Measurements from ENCODE around the gene FBRSL1.
"Not testable (repeated sequence)": the region's sequence is repeated elsewhere in the genome, so short reads cannot be mapped to it uniquely, and the experiment has no call there.

Gene FBRSL1

DNA sequence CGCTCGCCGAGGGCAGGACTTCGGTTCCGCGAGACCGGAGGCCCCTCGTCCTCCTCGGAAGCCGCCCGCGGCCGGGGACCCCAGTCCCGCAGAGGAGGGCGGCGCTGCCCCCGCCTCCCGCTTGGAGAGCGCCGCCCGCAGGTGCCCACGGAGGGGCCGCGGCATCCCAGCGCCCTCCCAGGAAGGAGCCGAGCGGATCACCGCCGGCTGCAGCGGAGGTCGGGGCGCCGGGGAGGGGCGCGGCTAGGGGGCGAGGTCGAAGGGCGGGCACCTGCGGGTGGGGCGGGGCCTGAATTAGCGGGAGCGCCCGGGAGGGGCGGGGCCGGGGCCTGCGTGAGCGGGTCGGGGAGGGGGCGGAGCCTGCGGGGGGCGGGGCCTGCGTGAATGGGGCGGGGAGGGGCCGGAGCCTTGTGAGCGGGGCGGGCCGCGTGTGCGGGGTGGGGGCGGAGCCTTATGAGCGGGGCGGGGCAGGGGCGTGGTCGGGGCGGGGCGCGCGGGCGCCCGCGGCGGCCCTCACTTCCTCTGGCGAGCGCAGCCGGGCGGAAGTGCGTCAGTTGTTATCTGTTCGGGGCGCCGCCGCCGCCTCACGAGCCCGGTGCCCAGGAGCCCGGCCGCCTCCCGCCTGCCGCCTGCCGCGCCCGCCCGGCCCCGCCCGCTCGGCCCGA lies at the start of gene FBRSL1:
FBRSL1 (plus strand) TSS at position 550 of the 665 bp plus-strand sequence.
- DNase-seq: peak; percentile 93

DNA sequence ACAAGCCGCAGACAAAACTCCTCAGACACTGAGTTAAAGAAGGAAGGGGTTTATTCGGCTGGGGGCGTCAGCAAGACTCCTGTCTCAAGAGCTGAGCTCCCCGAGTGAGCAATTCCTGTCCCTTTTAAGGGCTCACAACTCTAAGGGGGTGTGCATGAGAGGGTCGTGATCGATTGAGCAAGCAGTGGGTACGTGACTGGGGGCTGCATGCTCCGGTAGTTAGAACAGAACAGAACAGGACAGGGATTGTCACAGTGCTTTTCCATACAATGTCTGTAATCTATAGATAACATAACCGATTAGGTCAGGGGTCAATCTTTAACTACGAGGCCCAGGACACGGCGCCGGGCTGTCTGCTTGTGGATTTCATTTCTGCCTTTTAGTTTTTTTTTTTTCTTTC lies 49.5 kb upstream of the FBRSL1 start:
- DNase-seq: not testable (repeated sequence)

DNA sequence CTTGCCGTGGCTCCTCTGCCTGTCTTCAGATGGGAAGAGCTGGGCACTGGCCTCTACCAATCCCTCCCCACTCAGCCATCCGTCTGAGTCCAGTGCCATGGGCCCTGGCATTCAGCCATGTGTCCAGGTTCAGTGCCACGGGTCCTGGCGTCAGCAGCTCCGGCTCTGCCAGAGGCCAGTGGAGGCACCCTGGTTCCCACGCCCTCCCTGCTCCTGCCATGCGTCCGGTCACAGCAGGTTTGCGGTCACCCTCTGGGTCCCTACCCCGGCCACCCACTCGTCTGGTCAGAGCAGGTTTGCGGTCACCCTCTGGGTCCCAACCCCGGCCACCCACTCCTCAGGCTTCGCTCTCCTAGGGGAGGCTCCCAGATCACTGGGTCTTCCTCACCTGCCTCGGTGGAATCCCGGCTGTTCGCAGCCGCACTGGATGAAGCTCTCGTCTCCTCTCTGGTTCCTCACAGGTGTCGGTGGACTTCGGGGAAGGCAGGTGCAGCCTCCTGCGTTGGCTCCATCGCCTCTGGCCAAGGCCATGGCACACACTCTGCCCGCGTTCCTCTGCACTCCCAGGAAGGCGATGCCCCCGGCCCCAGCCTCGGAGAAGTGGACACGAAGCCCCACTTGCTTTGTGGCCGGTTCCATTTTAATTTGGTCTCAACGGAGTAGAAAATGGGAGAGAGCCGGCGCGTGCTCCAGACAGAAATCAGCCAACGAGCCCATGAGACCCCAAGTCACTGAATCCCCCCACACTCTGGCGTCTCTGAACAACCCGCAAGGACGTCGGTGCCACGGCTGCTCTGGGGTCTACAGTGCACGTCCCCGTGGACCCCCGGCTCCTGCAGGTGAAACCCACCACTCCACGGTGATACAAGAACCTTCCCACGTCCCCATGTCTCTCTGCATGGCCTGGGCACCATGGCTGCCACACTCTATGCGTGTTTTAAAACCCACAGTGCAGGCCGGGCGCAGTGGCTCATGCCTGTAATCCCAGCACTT lies 47.8 kb upstream of the FBRSL1 start:
- no peak for DNase-seq

DNA sequence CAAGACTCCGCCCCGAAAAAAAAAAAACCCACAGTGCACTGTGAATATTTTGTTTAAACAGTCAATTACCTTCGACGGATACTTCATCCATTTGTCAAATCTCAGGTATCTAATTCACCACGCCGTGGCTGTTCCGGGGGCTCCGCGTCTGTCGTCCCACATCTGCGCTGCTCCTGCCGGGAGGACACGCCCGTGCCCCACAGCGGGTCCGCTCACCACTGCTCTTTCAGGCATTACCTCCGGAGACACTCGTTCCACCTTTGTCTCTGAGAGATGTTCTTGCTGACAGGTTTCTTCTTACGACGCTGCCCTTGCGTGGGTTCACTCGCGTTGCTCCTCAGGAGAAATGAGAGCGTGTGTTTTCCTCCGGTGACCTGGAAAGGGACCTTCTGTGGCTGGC lies 46.9 kb upstream of the FBRSL1 start:
- no peak for DNase-seq

- no peak for DNase-seq
Measured at GRCh38 chr12:132444283-132444682, 45.7 kb upstream of the FBRSL1 start.

- DNase-seq: peak; percentile 72
Measured at GRCh38 chr12:132444957-132445883, 44.7 kb upstream of the FBRSL1 start.

DNA sequence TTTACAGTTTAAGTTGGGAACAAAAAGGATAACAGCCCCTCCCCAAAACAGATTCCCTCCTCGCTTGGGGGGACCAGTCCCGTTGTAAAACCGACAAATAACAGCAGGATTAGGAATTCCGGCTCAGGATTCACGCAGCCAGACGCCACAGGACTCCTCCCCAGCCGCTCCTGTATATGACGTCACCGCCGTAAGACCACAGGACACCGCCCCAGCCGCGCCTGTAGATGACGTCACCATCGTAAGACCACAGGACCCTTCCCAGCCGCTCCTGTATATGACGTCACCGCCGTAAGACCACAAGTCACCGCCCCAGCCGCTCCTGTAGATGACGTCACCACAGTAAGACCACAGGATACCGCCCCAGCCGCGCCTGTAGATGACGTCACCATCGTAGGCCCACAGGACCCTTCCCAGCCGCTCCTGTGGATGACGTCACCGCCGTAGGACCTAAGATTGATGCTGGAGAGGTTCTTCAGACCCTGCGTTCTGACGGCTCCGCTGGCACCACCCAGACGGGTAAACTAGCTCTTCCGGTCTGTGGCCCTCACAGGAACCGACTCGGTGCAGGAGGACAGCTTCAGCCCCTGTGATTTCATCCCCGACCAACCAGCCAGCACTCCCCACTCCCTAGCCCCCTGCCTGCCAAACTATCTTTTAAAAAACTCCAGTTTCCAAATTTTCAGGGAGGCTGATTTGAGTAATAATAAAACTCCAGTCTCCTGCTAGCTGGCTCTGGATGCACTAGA lies 43.9 kb upstream of the FBRSL1 start:
- DNase-seq: peak; percentile 67

GRCh38 chr12:132446633-132447326 lies 43.2 kb upstream of the FBRSL1 start:
- DNase-seq: no peak

DNA sequence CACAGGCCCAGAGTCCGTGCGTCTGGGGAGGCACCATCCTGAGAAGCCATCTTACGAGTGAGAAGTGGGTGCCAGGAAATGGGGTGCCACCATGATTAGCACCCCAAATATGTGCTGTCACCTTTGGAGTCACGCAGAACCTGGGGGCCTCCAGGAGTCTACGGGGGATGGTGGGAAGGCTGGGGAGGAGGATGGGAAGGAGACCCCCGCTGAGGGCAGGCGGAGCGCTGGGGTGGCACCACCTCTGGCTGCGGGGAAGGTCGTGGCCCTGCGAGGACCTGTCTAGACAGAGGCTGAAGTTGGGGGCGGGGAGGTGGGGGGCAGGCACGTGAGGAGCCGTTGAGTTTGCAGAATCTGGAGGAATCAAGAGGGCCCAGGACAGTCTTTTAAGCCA lies 42.6 kb upstream of the FBRSL1 start:
- DNase-seq: no peak

- no peak for DNase-seq
Measured at GRCh38 chr12:132447731-132448462, 42.1 kb upstream of the FBRSL1 start.

DNA sequence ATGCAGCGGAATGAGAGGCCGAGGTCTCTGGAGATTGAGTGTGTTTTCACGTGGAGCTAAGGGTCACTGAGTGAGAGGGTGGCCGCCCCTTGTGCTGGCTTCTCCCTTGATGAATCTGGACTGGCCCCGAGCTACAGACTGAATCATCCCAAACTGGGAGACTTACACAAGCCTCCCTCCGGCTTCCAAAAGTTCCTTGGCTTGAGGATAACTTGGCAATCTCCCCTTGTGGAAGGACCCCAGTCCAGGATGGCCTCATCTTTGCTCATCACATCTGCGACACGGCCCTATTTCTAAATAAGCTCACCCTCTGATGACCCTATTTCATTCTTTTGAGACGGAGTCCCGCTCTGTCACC lies 41.5 kb upstream of the FBRSL1 start:
- no peak for DNase-seq

DNA sequence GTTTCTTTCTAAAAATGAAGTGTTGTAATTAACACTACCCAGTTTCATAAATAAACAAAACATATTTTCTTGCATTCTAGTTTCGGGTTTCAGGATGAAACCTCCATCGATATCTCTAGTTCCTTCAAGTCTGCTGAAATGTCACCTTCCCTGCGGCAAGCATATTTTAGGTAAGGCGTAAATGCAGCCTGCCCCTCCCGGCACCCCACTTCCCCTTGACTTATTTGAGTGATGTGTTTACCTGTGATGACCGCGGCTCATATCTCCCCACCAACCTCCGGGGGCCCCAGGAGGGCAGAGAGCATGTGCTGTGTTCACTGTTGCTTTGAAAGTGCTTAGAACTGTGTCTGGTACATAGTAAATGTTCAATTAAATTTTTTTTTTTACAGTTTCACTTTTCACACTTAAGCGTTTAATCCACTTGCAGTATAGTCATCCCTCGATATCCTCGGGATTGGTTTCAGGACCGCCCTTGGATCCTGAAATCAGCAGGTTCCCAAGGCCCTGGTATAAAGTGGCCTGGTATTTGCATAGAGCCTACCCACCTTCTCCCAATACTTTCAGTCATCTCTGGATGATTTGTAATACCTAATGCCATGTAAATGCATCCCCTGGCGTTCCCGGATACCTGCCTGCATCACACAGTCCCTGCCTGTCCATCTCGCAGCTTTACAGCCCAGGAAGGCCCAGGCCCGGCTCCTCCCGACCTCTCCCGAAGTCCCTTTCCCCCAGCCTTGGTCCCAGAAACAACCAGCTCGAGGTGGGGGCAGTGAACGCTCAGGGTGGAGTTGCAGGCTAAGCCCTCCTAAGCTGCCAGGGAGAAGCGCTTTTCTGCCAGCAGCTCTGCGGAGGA lies 40.2 kb upstream of the FBRSL1 start:
- no peak for DNase-seq

DNA sequence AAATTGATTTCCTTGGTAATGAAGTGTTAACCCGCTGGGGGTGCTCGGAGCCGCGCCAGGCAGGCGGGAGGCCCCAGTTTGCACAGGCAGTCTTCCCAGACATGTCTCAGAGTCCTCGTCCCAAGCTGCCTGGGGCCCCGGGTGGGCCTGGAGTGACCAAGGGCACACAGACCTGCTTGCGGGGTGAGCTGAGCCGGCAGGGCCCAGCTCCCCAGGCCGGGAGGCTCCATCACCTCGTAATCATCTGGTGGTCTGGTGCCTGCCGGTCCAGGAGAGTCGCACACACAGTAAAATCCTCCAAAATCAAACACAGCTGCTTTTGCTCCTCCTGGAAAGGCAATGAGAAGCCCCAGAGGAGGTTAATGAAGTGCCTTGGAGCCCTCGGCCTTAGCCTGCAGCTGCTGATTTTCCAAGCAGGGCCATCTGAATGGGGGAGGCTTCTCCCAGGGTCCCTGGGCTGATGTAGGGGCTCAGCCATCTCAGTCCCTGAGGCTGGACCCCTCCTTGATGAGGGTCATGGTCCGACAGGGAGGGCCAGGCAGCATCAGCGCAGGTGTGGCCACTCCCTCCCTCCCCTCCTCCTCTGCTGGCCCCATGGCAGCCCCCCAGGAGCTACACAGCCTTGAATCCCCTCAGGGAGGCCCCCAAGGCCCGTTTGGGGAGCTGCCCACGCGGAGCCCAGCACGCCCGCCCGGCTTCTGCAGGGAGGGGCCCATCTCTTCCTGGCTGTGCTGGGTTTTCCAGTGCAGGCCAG lies 39.4 kb upstream of the FBRSL1 start:
- DNase-seq: no peak

DNA sequence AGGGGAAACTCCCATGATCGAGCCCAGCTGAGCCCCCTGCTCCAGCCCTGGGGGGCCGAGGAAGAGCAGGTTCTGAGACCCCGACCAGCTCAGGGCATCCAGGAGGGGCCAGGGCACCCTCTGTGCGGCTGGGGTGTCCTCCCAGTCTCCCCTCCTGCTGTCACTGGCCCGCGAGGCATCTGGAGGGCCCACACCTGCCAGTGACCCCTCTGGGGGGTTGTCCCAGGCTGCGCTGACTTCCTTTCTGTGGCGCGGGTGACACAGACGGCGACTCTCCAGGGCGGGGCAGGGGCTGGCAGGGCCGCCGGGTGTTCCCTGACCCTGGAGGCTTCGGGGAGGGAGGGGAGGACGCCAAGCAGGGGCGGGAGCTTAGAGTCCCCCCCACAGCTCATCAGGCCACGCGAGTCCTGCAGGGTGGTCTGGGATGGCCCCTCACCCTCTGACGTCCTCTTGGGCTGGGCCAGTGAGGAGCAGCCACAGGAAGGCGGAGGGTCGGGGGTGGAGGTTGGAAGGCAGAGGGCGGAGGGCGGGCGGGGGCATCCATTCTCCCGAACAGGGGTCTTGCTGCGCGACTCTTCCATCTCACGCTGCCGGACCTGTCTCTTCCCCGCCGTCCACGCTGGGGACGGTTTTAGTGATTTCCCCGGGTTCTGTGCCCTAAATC lies 38.6 kb upstream of the FBRSL1 start:
- DNase-seq: no peak

GRCh38 chr12:132451836-132452195 lies 38.1 kb upstream of the FBRSL1 start:
- DNase-seq: no peak

DNA sequence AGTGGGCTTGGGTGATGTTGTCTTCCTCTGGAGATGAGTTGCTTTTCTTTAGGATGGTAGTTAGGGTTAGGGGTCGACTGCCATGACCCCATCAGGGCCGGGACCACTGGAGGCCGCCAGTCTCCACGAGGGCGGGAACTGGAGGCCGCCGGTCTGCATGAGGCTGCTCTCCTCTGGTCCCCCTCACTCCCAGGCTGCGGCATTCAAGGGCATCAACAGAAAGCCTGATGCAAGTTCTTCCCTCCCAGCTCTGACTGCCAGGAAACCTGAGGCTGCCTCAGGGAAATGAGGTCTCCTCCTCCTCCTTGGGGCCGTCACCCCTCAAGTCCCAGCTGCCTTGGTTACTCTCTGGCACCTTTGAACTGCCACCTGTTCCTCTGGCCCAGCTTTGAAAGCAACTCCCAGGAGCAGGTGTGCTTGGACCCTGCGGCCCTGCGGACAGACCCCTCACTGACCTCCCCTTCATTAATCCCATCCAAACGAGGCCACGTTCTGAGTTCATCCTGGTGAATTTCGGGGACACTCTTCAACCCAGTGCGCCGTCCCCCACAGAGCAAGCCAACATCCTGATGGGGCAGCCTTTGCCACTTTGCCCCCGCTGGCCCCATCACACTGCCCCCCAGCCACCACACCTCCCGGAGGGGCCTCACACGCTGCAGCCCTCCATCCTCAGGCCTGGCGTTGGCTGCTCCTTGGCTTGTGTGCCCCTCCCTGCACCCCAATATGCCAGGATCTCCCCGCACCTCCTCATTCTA lies 37.2 kb upstream of the FBRSL1 start:
- no peak for DNase-seq

DNA sequence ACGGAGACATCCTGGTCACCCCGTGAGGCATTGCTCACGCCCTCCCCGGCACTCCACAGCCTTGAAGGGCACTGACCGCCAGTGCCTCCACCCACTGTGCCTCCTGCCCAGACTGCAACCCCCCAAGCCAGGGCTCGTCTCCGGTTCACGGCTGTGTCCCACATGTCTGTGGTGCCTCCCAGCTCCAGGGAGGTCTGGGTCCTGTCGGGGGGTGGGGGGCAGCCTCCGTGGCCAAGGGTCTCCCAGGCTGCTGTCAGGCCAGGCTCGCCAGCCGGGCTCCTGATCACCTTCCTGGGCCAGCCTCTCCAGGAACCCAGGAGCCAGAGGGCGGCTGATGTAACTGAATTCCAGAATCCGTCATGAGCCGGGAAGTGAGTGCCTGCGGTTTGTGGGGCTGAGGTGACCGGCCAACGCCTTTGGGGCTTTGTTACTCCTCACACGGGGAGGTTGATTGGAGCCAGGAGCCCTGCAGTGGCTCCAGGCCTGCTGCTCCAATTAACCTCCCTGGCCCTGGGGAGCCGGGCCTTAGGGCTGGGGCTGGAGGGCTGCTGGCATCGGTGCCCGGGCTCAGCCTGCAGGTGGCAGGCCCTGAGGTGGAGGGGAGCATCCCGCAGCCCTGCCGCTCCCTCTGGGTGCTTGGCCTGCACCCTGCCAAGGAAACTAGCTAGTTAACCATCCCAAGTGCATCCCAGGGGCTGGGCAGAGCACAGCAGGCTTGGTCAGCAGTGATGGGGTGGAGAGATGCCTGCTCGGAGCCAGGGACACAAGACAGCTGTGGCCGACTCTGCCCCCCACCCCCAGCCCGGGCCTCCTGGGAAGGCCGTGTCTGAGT lies 36.4 kb upstream of the FBRSL1 start:
- DNase-seq: no peak
